DND-41 (cell line): ENCODE results near the gene SORCS1.

ENCODE experiments used
- ATAC-seq: fragments of 200-7000 bp; cut with Tn5 transposase; 3 replicates; pipeline ENCODE4 v1.9.1; 2021; ENCODE audit warnings: low read depth; ENCODE audit not compliant: insufficient read depth
- DNase-seq: peaks from one replicate; pipeline ENCODE4 v3.0.0-alpha.2; 2020
- H2AFZ ChIP-seq: 2 replicates; pipeline ENCODE4 v1.6.0; 2012; ENCODE audit warnings: low read depth, low read length
- H3K27ac ChIP-seq: 2 replicates; pipeline ENCODE4 v1.5.1; 2012; ENCODE audit warnings: low read length, inconsistent platforms
- H3K27me3 ChIP-seq: fragments of 200-600 bp; sonication (generic); 2 replicates; pipeline ENCODE4 v1.6.0; 2012; ENCODE audit warnings: low read length, mild to moderate bottlenecking, inconsistent platforms; ENCODE audit not compliant: insufficient read depth, poor library complexity
- H3K36me3 ChIP-seq: 2 replicates; pipeline ENCODE4 v1.5.1; 2012; ENCODE audit warnings: low read length, inconsistent platforms; ENCODE audit not compliant: insufficient read depth
- H3K4me1 ChIP-seq: 2 replicates; pipeline ENCODE4 v1.5.1; 2012; ENCODE audit warnings: mild to moderate bottlenecking, low read length; ENCODE audit not compliant: insufficient read depth
- H3K4me2 ChIP-seq: 2 replicates; pipeline ENCODE4 v1.6.0; 2012; ENCODE audit warnings: mild to moderate bottlenecking, moderate library complexity, low read length, inconsistent platforms; ENCODE audit not compliant: insufficient read depth
- H3K4me3 ChIP-seq, 2 experiments: fragments of 200-600 bp in 1 of 2; shearing (Covaris generic) in 1 of 2; 2 replicates each; pipeline ENCODE4 v1.5.1; 2012 to 2016; ENCODE audit warnings: inconsistent platforms in 2 of 2, low read length in 2 of 2, mild to moderate bottlenecking in 2 of 2, low read depth in 1 of 2, moderate library complexity in 1 of 2
- H3K79me2 ChIP-seq: 2 replicates; pipeline ENCODE4 v1.6.0; 2012; ENCODE audit warnings: low read length, inconsistent platforms; ENCODE audit not compliant: insufficient read depth
- H3K9ac ChIP-seq: 2 replicates; pipeline ENCODE4 v1.6.0; 2012; ENCODE audit warnings: low read depth, mild to moderate bottlenecking, inconsistent platforms, low read length, moderate library complexity
- H3K9me3 ChIP-seq: 2 replicates; pipeline ENCODE4 v1.5.1; 2012; ENCODE audit warnings: low read length, moderate library complexity, mild to moderate bottlenecking, inconsistent platforms; ENCODE audit not compliant: insufficient read depth, severe bottlenecking
- H4K20me1 ChIP-seq: 2 replicates; pipeline ENCODE4 v1.6.0; 2012; ENCODE audit warnings: low read length; ENCODE audit not compliant: insufficient read depth
- EZH2 ChIP-seq: IDR thresholded peaks from 3 replicates; pipeline ENCODE4 v1.6.1; 2012; ENCODE audit warnings: borderline replicate concordance, low read depth, mild to moderate bottlenecking, moderate library complexity, low read length, inconsistent platforms; ENCODE audit not compliant: severe bottlenecking
- TF ChIP-seq, protein P1 (sequence below): IDR thresholded peaks from 2 replicates; pipeline ENCODE4 v1.5.1; 2012; ENCODE audit warnings: borderline replicate concordance, low read length, moderate library complexity, mild to moderate bottlenecking; ENCODE audit not compliant: poor library complexity, severe bottlenecking; ENCODE audit errors: extremely low read depth

Gene SORCS1

DNA sequence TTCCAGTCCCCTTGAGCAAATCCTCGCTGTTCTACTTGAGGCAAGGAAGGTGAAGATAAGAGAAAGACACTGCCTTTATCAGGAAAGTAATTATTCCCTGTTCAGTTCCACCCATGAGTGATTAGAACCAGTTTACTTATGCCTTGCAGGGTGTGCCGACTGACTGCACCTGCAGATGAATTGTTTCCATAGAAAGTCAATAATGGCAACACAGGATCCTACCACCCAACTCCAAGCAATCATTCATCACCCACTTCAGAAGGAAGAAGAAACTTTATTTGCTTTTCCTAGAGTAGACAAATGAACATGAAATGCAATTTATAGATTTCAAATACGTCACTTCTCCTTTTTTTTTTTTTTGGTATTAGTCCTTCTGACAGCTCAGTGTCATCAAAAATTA, 383.9 kb downstream of the SORCS1 start:
- no peaks in the 10 kb centered on the region for H3K36me3 ChIP-seq
- no peak overlapping the region for H3K9ac ChIP-seq
- TF ChIP-seq, protein P1, sequence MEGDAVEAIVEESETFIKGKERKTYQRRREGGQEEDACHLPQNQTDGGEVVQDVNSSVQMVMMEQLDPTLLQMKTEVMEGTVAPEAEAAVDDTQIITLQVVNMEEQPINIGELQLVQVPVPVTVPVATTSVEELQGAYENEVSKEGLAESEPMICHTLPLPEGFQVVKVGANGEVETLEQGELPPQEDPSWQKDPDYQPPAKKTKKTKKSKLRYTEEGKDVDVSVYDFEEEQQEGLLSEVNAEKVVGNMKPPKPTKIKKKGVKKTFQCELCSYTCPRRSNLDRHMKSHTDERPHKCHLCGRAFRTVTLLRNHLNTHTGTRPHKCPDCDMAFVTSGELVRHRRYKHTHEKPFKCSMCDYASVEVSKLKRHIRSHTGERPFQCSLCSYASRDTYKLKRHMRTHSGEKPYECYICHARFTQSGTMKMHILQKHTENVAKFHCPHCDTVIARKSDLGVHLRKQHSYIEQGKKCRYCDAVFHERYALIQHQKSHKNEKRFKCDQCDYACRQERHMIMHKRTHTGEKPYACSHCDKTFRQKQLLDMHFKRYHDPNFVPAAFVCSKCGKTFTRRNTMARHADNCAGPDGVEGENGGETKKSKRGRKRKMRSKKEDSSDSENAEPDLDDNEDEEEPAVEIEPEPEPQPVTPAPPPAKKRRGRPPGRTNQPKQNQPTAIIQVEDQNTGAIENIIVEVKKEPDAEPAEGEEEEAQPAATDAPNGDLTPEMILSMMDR, result no peak
- H4K20me1 ChIP-seq, result no peaks in the 10 kb centered on the region
- DNase-seq (no peak), ATAC-seq (no peak)
- H3K79me2 ChIP-seq, result no peaks in the 10 kb centered on the region
- H3K4me2 ChIP-seq, result no peak overlapping the region
- no peaks in the 10 kb centered on the region for H3K27me3 ChIP-seq
- H3K4me1 ChIP-seq, result no peaks in the 10 kb centered on the region
- no peak overlapping the region for H2AFZ ChIP-seq
- H3K9me3 ChIP-seq, result no peaks in the 10 kb centered on the region
- no peak overlapping the region for H3K4me3 ChIP-seq
- no peak overlapping the region for H3K27ac ChIP-seq

GRCh38 chr10:106777841-106778240, 386.7 kb downstream of the SORCS1 start:
- no peak overlapping the region for H3K9ac ChIP-seq
- no peak for TF ChIP-seq EZH2
- TF ChIP-seq, protein P1, result no peak
- ATAC-seq, result no peak

DNA sequence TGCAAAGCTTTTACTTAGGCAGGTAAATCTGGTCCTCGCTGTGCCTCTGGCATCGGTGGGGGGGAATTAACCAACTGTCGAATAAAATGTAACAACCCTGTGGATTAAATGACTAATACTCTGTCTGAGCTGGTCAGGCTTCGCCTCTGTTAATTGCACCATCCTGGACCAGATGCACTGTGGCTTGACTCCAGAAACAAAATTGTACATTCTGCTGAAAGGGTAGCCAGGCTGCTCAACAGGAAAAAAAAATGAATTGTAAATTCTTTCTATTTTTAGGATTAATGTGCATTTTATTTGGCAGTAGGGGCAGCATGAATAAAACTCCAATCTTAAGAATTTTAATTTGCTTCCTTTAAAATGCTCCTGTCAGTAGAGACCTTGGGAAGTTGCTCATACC, 389.4 kb downstream of the SORCS1 start:
- no peaks in the 10 kb centered on the region for H3K79me2 ChIP-seq
- H3K4me3 ChIP-seq, result no peak overlapping the region
- ATAC-seq (no peak), DNase-seq (no peak)
- no peaks in the 10 kb centered on the region for H3K27me3 ChIP-seq
- no peak overlapping the region for H3K27ac ChIP-seq
- H3K4me1 ChIP-seq, result no peaks in the 10 kb centered on the region
- no peaks in the 10 kb centered on the region for H3K9me3 ChIP-seq
- no peak overlapping the region for H2AFZ ChIP-seq
- H3K9ac ChIP-seq, result no peak overlapping the region
- TF ChIP-seq, protein P1, result no peak
- TF ChIP-seq EZH2, result no peak
- H3K36me3 ChIP-seq, result no peaks in the 10 kb centered on the region
- no peak overlapping the region for H3K4me2 ChIP-seq
- no peaks in the 10 kb centered on the region for H4K20me1 ChIP-seq

More at GRCh38 chr10:106777841-106778240, 386.7 kb downstream of the SORCS1 start:
- no peak for DNase-seq
- Histone ChIP-seq H3K4me3 (no peak overlapping the region), H3K4me2 (no peak overlapping the region), H2AFZ (no peak overlapping the region), H3K4me1 (no peaks in the 10 kb centered on the region), H3K9me3 (no peaks in the 10 kb centered on the region), H3K27ac (no peak overlapping the region), H3K27me3 (no peaks in the 10 kb centered on the region), H3K36me3 (no peaks in the 10 kb centered on the region), H3K79me2 (no peaks in the 10 kb centered on the region), H4K20me1 (no peaks in the 10 kb centered on the region)

DNA sequence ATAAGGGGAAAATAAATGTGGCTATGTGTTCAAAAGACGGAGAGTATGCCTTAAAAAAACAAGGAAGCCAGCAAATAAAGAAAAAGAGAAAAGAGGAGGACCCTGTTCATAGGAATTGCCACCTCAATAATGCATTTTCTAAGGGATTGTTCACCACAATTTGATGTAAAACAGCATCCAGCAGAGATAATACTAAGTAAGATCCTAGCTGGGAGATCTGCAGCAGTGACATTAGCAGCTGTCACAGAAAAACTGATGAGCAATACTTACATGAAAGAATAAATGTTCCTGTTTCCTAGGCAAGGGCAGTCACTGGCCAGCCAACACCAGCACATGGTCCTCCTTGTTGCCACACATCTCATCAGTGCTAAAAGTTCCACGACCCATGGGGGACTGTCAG, 391.5 kb downstream of the SORCS1 start:
- Histone ChIP-seq H3K9me3 (no peaks in the 10 kb centered on the region), H3K4me1 (no peaks in the 10 kb centered on the region), H3K27me3 (no peaks in the 10 kb centered on the region), H4K20me1 (no peaks in the 10 kb centered on the region), H3K9ac (no peak overlapping the region), H3K4me3 (no peak overlapping the region), H3K27ac (no peak overlapping the region), H3K36me3 (no peaks in the 10 kb centered on the region), H3K4me2 (no peak overlapping the region), H3K79me2 (no peaks in the 10 kb centered on the region), H2AFZ (no peak overlapping the region)
- no peak for TF ChIP-seq EZH2
- TF ChIP-seq, protein P1, result no peak
- no peak for ATAC-seq
- no peak for DNase-seq
